Osteoblast (primary cell): ENCODE results near the gene BLID. TPM values are rescaled to one million over a fixed set of nuclear protein-coding genes. Genes with fewer than 3 reads are reported as not detected.

Experiments used
- DNase-seq: peaks from one replicate; pipeline ENCODE4 v3.0.0; 2011; ENCODE audit warnings: low spot score, mixed read lengths; ENCODE audit not compliant: insufficient read length; ENCODE audit errors: missing footprints
- H2AFZ ChIP-seq: 2 replicates; pipeline ENCODE4 v1.6.0; 2011; ENCODE audit warnings: mild to moderate bottlenecking, low read length
- H3K27ac ChIP-seq: 2 replicates; pipeline ENCODE4 v1.5.1; 2011; ENCODE audit warnings: mild to moderate bottlenecking, low read depth, low read length, moderate library complexity
- H3K27me3 ChIP-seq: 2 replicates; pipeline ENCODE4 v1.6.0; 2012; ENCODE audit warnings: mild to moderate bottlenecking, control low read depth, inconsistent platforms, low read length, moderate library complexity; ENCODE audit not compliant: insufficient read depth
- H3K36me3 ChIP-seq: 2 replicates; pipeline ENCODE4 v1.5.1; 2011; ENCODE audit warnings: mild to moderate bottlenecking, low read length, control low read depth, moderate library complexity; ENCODE audit not compliant: insufficient read depth
- H3K4me1 ChIP-seq: 2 replicates; pipeline ENCODE4 v1.5.1; 2011; ENCODE audit warnings: mild to moderate bottlenecking, low read length, control low read depth, moderate library complexity; ENCODE audit not compliant: insufficient read depth
- H3K4me2 ChIP-seq: 2 replicates; pipeline ENCODE4 v1.6.0; 2011; ENCODE audit warnings: mild to moderate bottlenecking, low read length; ENCODE audit not compliant: insufficient read depth
- H3K4me3 ChIP-seq: fragments of 200-600 bp; sonication (generic); 3 replicates; pipeline ENCODE4 v1.5.1; 2012; ENCODE audit warnings: mild to moderate bottlenecking, low read length, inconsistent platforms; ENCODE audit not compliant: insufficient read depth
- H3K79me2 ChIP-seq: 2 replicates; pipeline ENCODE4 v1.6.0; 2012; ENCODE audit warnings: mild to moderate bottlenecking, low read length, control low read depth, inconsistent platforms; ENCODE audit not compliant: insufficient read depth
- H3K9me3 ChIP-seq: 2 replicates; pipeline ENCODE4 v1.5.1; 2011; ENCODE audit warnings: low read depth, low read length, control low read depth
- H4K20me1 ChIP-seq: 2 replicates; pipeline ENCODE4 v1.6.0; 2012; ENCODE audit warnings: mild to moderate bottlenecking, low read length, control low read depth; ENCODE audit not compliant: insufficient read depth
- total RNA-seq: library from RNA; depleted of rRNA; stranded (reverse); fragments of >200 nt; gene quantifications from 2 replicates; pipeline ENCODE4 v1.2.3, GENCODE V29; 2012
- TF ChIP-seq, protein P1 (sequence below): IDR thresholded peaks from 2 replicates; pipeline ENCODE4 v1.5.1; 2011; ENCODE audit warnings: mild to moderate bottlenecking, low read depth, low read length, moderate library complexity; ENCODE audit errors: extremely low read depth

Gene BLID
- total RNA-seq, 1 donor: 18.1 TPM

DNA sequence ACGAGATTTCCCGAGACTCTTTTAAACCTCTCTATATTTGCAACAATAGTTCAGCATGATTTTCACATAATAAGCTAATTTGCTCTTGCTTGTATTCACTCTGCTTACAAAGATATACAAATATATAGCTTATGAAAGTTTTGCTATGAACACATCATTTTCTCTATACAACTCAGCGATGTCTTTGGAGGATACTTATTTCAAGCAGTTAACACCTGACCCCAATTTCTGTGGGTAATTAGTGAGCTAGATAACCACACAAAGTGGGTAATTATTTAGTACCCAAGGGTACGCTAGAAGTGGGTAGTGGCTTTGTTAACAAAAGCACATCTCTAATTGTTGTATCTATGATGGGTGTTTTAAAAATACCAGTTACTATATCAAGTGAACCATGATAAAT lies 12.3 kb downstream of the BLID start:
- Histone ChIP-seq H3K4me1 (peaks cover 80% of the 10 kb centered on the region), H3K79me2 (peaks cover 98% of the 10 kb centered on the region), H3K27ac (peak overlapping the region; percentile 70), H3K9me3 (no peaks in the 10 kb centered on the region), H2AFZ (no peak overlapping the region), H3K36me3 (peaks cover 76% of the 10 kb centered on the region), H3K4me2 (peak overlapping the region; percentile 78), H3K4me3 (peak overlapping the region; percentile 0), H3K27me3 (no peaks in the 10 kb centered on the region), H4K20me1 (peaks cover 65% of the 10 kb centered on the region)
- TF ChIP-seq, protein P1, sequence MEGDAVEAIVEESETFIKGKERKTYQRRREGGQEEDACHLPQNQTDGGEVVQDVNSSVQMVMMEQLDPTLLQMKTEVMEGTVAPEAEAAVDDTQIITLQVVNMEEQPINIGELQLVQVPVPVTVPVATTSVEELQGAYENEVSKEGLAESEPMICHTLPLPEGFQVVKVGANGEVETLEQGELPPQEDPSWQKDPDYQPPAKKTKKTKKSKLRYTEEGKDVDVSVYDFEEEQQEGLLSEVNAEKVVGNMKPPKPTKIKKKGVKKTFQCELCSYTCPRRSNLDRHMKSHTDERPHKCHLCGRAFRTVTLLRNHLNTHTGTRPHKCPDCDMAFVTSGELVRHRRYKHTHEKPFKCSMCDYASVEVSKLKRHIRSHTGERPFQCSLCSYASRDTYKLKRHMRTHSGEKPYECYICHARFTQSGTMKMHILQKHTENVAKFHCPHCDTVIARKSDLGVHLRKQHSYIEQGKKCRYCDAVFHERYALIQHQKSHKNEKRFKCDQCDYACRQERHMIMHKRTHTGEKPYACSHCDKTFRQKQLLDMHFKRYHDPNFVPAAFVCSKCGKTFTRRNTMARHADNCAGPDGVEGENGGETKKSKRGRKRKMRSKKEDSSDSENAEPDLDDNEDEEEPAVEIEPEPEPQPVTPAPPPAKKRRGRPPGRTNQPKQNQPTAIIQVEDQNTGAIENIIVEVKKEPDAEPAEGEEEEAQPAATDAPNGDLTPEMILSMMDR: no peak
- DNase-seq: no peak

DNA sequence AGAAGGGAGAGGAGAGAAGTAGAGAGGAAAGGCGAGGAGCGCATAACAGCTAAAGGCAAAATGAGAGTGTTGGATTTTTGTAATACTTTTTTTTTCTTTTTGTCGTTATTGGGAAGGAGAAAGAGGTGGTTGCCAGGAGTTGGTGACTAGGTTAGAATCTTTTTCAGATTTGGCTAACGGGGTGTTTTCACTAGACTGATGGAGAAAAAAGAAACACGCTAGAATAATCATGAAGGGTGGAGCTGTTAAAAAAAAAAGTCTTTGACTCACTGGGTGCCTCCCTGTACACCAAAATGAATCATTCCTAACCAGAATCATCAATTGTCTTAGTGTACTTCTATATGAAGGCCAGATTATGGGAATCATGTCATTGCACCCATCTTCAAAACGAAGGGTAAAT lies 12.7 kb downstream of the BLID start:
- Histone ChIP-seq H3K4me1 (peaks cover 76% of the 10 kb centered on the region), H2AFZ (no peak overlapping the region), H3K4me3 (peak overlapping the region; percentile 86), H3K79me2 (peaks cover 99% of the 10 kb centered on the region), H3K27me3 (no peaks in the 10 kb centered on the region), H4K20me1 (peaks cover 62% of the 10 kb centered on the region), H3K4me2 (peak overlapping the region; percentile 78), H3K36me3 (peaks cover 76% of the 10 kb centered on the region), H3K27ac (peak overlapping the region; percentile 70), H3K9me3 (no peaks in the 10 kb centered on the region)
- DNase-seq: peak; percentile 54
- TF ChIP-seq, protein P1: no peak

- Histone ChIP-seq H2AFZ (no peak overlapping the region), H3K4me2 (peak overlapping the region; percentile 78), H3K27ac (peak overlapping the region; percentile 70), H3K9me3 (no peaks in the 10 kb centered on the region), H3K27me3 (no peaks in the 10 kb centered on the region), H4K20me1 (peaks cover 59% of the 10 kb centered on the region), H3K4me3 (peak overlapping the region; percentile 86), H3K79me2 (peaks cover 99% of the 10 kb centered on the region), H3K4me1 (peaks cover 68% of the 10 kb centered on the region), H3K36me3 (peaks cover 75% of the 10 kb centered on the region)
- DNase-seq: no peak
- TF ChIP-seq, protein P1: no peak
Observed at GRCh38 chr11:122102426-122102825, 13.6 kb downstream of the BLID start.

DNA sequence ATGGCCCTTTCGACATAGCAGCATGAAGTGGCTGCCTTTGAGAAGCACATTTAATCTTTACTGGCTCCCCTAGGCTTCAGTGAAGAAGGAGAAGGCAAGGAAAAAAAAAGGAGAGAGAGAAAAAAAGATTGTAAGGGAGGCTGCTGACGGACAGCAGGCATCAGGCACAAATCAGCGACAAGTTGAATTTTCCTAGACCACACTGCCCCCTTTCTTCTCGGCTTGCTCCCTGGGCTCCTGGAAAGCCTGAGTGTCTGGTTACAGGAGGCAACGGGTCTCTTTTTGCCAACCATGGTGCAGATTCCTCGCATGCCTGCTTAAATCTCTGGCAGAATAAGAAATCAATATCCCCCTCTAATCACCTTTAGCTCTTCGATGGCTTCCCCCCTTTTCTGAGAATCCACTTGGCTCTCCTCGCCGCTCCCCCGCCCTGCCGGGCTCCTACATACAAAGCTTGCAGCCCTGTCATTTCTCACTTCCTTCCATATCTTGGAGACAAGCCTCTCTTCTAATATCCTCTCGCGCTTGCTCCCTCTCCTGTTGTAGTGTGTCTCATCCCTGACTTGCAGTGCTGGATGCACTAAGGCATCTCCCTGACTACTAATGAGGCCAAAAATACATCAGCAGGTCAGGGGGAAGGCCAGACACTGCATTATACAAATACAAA lies 14.3 kb downstream of the BLID start:
- Histone ChIP-seq H3K27me3 (no peaks in the 10 kb centered on the region), H4K20me1 (peaks cover 58% of the 10 kb centered on the region), H3K4me2 (peak overlapping the region; percentile 78), H3K9me3 (no peaks in the 10 kb centered on the region), H3K36me3 (peaks cover 73% of the 10 kb centered on the region), H3K4me1 (peaks cover 66% of the 10 kb centered on the region), H3K27ac (peak overlapping the region; percentile 70), H3K79me2 (peaks cover 99% of the 10 kb centered on the region), H2AFZ (no peak overlapping the region), H3K4me3 (peak overlapping the region; percentile 86)
- no peak for DNase-seq
- TF ChIP-seq, protein P1: peak; percentile 53
